Right renal cortex interstitium (tissue), 3 donors: ENCODE measurements around the gene VPS51. TPM values are rescaled to one million over a fixed set of nuclear protein-coding genes. Genes with fewer than 3 reads are reported as not detected.

Experiments
- DNase-seq, 3 donors: peaks; one replicate each; pipeline ENCODE4 v3.0.0-alpha.2; 2013; ENCODE audit warnings: low read depth in 3 of 3, low spot score in 2 of 3
- polyA plus RNA-seq, 3 donors: library from polyadenylated mRNA; unstranded; fragments of 120-200 nt; gene quantifications; one replicate each; pipeline ENCODE4 v1.2.1, GENCODE V29; 2013; ENCODE audit not compliant: insufficient read length in 3 of 3

VPS51 gene
- polyA plus RNA-seq, 3 donors = 96.9 to 104 (median 101) TPM

DNA sequence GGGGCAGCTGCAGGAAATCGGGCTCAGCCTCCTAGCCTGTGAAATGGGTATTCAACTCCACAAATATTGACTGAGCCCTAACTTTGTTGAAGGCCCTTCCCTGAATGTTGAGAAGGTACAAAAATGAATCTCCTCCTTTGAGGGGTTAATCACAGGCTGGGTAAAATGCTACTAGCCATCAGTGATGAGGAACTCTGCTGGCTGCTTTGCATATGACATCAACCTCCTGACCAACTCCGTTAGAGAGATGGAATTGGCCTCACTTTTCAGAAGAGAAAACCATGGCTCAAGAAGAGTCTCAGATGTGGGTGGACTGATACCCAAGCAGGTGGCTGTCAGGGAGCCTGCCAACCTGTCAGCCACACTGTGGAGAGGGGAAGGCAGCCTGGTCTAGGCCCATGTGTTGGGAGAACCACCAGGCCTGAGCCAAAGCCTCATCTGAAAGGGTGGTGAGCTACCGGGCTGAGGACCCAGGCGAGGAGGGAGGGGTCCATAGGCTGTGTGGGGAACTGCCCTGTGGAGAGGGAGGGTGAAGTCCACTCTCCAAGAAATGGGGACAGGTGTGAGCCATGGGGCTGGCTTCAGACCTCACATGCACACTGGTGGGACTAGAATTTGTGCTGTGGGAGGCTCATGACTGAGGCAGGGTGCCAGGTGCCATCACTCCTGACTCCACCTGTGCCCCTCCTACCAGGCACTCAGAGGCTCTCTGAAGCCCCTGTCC is 23.9 kb upstream of the VPS51 start:
- no peak for DNase-seq

DNA sequence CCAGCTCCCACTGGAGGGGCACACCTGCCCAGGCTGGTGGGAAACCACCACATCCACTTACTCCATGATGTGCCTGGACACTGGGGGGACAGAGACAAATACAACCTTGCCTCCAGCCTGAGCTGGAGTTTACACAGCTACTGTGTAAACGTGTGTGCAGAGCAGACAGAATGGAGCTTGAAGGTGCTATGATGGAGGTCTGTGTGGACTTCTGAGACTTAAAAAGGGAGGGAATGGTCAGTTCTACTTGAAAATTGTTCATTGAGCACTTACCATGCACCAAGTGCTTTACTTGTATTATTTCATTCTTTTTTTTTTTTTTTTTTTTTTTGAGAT is 23.4 kb upstream of the VPS51 start:
- DNase-seq = no peak

DNA sequence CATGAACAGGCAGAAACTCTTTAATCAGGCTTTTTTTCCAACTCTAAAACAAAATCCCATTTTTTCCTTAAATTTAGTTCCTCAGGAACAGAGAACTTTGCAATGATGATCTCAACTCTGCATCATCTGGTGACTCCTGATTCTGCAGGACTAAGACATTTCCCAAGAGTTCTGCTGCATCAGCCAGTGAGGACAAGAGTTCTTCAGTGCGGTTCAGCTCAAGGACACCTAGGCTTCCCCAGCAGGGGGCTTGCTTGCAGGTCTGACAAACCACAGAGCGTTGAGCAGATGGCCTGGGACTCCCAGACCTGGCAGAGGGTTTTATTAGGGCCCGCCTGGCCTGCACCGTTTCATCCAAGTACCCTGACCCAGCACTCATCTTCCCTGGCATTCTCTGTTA is 18.6 kb upstream of the VPS51 start:
- DNase-seq = no peak

DNA sequence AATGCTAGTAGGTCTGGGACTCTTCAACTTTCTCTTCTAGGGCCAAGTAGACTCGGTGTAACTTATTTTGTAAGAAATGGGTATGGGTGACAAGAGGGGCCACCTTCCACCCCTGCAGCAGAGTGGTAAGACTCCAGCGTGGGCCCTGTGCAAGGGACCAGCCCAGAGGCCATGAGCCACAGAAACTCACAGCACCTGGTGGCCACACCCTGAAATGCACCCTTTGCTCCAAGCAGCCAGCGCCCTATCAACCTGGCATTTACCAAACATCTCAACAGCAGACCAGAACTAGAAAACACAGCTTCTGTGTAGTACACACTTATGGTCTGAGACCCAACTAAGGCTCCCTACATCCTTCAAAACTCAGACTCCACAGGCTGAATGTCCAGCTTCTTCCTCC is 17.9 kb upstream of the VPS51 start:
- no peak for DNase-seq

DNA sequence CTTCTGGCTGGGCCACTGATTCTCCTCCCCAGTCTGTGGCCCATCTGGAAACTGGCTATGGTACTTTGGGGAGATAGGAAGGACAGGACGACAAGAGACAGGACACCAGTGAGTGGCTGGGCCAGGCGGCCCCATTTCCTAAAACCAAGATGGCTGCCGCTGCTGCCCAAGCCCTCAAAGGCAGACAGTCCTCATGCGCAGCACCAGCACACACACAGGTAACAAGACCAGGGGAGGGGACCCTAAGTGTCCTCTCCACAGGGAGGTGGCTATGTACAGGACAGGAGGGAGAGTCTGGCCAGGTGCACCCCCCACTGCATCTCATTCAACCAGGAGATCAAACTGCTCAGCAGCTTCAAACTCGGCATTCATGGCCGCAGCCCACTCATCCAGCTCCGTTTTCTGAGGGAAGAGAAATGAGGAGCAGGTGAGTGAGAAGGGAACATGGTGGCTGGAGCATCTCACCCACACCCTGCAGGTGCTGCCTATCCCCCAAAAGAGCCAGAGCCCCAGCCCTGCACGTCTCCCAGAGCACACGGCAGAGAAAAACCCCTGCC is 17.1 kb upstream of the VPS51 start:
- DNase-seq = no peak

DNA sequence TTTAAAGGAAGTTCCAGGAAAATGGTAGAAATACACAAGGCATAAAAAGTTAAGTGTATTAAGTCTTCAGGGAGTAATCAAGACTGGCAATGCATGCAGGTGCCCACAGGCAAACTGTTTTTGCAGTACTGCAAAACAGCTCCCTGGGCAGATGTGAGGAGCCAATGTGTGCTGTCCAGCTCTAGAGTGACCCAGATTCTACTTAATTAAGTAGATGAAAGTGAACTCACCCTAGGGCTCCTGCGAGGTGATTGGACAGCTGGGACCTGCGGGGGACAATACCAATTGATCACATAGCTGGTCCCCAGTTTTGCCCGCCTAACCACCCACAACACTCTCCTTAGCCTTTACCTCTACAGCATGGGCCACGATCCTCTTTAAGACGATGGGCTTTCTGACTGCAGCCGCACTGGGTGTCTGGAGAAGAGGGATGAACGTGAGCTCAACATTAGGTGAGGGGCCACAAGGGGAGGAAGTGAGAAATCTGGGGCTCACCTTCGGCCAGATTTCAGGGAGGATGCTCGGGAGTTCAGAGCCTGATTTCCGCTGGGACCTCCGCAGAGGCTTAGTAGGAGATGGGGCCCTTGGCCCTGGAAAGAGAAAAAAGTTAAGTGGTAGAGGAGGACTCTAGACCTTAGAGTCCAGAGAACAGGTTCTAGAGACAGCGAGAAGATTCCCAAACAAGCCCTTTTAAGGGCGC is 12.7 kb upstream of the VPS51 start:
- DNase-seq = no peak

DNA sequence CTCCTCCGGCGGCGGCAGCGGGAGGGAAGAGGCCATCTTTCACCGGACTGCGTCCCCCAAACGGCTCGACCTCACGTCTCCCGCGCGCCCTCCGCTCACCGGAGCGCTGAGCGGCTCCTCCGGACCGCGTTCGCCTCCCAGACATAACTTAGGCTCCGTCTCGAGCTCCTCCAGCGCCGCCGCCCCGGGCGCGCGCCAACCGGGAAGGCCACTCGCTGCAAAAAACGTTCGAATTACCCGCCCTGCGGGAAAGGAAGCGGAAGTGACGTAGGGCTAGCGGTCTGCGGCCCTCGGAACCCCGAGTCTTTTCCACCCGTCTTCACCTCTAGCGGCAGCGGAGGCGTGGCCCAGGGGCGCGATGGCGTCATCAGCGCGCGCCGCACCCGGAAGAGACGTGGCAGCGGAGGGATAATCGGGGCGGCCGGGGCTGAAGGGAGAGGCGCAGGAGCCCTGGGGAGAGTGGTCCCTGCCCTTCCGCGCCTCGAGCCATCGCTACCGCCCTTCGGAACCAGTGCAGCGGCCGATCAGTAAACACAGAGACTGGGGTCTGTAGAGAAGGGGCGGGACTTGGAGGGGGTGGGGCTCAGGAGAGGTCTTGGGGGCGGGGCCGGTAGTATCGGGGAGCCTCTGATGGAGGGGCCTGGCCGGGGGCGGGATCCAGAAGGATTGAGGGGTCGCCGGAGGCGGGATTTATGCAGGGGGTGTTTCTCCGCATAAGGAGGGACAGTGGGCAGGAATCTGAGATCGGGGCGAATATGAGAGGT is 12.0 kb upstream of the VPS51 start, which contains the start of the genes CDCA5 and ZFPL1:
Gene CDCA5 (minus strand): TSS at position 207 of the 764 bp plus-strand sequence. CDS start 62 bp downstream, at position 145.
Gene ZFPL1 (plus strand): TSS at position 389 of the 764 bp plus-strand sequence. CDS start 477 bp downstream, outside the sequence.
- peak; percentile 80 to 89 (median 87) for DNase-seq

DNA sequence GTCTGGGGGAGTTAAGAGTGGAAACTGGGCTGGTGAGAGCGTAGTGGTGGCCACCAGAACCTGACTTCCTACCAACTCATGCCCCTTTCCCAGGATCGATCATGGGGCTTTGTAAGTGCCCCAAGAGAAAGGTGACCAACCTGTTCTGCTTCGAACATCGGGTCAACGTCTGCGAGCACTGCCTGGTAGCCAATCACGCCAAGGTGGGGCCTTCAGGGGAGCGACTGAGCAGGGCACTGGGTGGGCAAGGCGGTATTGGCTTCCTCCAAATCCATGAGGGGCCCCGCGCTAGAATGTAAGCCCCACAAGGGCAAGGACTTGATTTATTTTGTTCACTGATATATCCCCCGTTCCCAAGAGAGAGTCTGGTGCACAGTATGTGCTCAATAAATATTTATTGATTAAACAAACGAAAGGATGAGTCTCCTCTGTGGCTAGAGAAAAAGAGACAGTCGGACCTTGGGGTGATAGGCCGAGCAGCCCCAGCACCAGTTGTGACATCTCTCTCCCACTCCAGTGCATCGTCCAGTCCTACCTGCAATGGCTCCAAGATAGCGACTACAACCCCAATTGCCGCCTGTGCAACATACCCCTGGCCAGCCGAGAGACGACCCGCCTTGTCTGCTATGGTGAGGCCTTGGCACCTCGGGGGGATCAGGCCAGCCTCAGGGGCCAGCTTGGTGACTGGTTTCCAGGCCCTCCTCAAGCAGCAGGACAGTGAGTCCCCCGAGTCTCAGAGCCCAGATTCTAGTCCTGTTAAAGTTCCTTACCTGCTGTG is 11.2 kb upstream of the VPS51 start:
- DNase-seq = no peak

DNA sequence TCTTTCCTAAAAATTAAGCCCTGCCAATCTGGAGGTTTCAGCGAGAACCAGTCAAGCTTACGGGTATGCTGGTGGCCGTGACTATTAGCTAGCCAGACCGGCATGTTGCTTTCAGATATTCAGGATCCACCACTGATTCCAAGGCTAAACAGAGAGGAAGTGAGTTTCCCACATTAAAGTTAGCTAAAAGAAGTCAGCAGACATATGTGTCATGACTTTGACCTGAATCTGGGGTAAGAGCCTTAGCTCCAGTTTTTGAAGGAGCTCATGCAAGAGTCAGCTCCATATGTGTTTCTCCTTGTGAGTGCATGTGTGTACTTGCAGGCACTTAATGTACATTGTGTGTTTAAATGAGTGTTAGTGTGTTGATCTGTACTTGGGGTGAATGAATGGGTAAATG is 10.6 kb upstream of the VPS51 start:
- no peak for DNase-seq

DNA sequence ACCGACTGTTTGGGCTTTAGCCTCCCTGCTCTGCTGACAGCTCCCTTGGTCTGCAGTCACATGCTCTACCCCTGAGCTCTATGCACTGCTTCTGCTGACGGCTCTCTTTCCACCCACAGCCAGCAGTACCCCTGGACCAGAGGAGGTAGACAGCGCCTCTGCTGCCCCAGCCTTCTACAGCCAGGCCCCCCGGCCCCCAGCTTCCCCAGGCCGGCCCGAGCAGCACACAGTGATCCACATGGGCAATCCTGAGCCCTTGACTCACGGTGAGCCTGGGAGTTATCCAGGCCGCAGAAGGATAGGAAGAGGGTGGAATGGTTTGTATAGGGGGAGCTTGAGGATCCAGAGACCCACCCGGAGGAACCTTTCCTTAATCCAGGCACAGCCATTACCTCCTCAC is 9.2 kb upstream of the VPS51 start:
- DNase-seq = no peak

DNA sequence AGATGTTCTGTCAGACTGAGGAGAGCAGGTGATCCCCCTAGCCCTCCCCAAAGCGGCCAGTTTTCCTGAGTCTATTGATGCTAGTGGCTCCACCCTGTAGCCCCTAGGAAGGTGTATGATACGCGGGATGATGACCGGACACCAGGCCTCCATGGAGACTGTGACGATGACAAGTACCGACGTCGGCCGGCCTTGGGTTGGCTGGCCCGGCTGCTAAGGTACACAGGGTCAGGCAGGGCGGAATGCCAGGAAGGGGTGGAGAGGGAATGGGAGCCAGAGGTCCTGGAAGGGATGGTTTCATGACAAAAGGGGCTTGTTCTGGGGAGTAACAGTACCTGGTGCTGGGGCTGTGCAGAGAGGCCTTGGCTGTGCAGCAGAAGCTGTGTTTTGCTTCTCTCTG is 8.8 kb upstream of the VPS51 start:
- DNase-seq = no peak

DNA sequence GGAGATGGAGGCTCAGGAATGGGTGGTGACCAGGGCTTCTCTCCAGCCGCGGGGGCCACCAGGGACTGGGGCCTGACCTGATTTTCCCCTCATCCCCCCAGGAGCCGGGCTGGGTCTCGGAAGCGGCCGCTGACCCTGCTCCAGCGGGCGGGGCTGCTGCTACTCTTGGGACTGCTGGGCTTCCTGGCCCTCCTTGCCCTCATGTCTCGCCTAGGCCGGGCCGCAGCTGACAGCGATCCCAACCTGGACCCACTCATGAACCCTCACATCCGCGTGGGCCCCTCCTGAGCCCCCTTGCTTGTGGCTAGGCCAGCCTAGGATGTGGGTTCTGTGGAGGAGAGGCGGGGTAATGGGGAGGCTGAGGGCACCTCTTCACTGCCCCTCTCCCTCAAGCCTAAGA is 8.2 kb upstream of the VPS51 start:
- no peak for DNase-seq

DNA sequence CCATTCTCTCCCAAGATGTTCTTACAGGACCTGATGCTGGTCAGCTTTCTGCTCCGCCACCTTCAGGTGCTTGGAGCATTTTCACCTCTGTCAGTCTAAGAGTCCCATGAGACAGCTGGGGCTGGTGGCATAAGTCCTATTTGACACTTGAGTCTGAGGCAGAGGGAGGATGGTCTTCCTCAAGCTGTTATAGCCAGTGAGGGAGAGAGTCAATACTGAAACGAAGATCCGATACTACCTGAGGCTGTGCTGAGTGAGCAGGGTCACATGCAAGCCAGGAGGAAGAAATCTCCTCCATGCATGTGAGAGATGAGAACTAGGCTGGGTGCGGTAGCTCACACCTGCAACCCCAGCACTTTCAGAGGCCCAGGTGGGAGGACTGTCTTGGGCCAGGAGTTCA is 6.4 kb upstream of the VPS51 start:
- DNase-seq = no peak

DNA sequence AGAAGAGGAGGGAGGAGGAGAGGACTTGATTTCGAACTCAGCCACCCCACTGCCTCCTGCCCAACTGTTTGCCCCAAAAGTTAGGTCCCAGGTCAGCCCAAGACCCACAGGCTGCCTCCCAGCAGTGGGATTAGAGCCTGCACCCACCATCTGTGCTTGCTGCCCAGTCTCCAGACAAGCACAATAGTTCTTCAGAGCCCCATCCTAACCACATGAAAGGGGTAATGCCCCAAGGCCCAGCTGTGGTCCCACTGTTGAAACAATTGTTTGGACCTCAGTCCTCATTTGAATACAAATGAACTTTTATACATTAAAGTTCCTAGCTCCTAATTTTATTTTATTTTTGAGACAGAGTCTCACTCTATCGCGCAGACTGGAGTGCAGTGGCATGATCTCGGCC is 5.4 kb upstream of the VPS51 start:
- no peak for DNase-seq

DNA sequence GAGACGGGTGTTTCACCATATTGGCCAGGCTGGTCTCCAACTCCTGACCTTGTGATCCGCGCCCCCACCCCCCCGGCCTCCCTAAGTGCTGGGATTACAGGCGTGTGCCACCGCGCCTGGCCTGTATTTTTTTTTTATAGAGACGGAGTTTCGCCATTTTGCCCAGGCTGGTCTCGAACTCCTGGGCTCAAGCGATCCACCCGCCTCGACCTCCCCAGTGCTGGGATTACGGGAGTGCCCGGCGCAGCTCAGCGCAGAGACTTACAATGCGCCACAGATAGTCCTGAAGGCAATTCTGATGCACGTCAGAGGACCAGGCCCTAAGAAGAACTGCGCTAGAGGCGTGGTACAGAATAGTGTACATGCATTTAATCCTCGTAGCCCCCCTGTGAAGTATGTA is 587 bp upstream of the VPS51 start:
- no peak for DNase-seq

DNA sequence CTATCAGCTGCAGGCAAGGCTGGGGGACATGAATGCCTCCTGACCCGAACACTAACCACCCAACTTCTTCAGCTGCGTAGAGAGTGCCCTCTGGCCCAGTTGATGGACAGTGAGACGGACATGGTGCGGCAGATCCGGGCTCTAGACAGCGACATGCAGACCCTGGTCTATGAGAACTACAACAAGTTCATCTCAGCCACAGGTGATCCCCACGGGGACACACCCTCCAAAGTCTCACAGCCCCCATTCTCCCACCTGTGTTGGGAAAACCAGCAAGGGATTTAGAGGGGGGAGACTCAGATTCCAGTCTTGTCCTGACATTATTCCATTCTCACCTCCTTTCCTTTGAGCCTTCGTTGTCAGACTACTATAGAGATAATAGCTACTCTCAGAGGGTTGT is 912 bp downstream of the VPS51 start:
- no peak for DNase-seq

DNA sequence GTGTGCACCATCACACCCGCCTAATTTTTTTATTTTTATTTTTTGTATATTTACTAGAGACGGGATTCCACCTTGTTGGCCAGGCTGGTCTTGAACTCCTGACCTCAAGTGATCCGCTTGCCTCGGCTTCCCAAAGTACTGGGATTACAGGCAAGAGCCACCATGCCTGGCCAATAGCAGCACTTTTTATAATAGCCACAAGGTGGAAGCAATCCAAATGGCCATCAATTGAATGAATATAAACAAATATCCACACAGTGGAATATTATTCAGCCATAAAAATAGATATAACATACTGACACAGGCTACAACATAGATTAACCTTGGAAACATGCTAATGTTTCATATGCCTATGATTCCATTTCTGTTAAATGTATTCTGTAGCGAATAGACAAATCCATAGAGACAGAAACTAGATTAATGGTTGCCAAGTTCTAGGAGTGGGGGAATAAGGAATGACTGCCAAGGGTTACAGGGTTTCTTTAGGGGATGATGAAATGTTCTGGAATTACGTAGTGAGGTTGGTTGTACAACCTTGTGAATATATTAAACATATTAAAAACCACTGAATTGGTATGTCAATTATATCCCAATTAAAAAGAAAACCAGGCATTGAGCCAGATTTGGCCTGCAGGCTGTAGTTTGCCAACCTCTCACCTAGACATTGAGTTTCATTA is 4.8 kb downstream of the VPS51 start:
- no peak for DNase-seq

DNA sequence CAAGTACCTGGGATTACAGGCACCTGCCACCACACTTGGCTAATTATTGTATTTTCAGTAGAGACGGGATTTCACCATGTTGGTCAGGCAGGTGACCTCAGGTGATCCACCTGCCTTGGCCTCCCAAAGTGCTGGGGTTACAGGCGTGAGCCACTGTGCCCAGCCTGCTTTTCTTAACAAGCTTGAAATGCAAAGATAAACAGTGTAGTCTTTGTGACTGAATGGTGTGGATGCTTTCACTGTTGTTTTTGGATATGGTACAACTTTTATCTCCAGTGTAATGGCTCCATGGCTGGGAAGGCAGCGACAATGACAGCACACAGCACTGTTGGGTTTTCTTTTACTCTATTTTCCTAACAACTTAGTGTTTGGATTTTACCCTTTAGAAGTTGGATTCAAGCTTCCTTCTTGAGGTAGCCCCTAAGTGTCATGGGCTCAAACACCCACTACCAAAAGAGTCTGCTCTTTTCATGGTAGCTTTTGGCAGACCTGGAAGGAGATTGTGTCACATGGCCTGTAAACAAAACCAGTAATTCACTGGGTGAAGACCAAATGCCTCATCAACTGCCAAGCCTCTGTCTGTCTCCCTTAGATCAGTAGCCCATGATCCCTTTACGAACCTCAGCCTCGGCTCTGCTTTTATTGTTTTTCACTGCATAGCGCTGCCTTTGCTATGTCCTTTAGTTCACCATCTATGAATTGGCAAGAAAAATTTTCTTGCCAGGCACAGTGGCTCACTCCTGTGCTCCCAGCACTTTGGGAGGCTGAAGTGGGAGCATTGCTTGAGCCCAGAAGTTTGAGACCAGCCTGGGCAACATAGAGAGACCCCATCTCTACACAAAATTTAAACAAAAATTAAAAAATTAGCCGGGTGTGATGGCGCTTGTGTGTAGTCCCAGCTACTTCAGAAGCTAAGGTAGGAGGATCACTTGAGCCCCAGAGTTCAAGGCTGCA is 6.4 kb downstream of the VPS51 start:
- no peak for DNase-seq

DNA sequence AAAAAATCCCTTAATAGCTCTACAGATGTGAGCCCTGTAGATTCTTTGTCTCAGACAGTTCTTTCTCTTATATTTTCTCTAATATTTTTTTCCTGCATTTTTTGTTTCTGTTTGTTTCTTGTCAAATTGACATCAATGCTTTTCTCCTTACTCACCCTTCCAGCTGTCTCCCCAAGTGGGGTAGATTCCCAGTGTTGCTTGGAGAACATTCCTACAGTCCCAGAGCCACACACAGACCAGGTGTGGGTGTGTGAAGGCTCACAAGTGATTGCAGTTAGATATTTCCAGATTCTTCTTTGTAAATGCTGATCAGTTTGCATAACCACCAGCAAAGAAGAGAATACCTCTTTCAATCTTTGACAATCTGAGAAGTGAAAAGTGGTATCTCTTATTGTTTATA is 7.5 kb downstream of the VPS51 start:
- DNase-seq = no peak
